Thoracic aorta (tissue), 2 donors: Measurements from ENCODE around the gene TUBB4B. TPM values are rescaled to one million over a fixed set of nuclear protein-coding genes. Genes with fewer than 3 reads are reported as not detected.

Source experiments
- ATAC-seq: fragments of 150-250 bp; one replicate; pipeline ENCODE4 v1.8.0; 2017; ENCODE audit warnings: low read depth; ENCODE audit not compliant: insufficient number of reproducible peaks, low FRiP score
- DNase-seq: peaks from one replicate; pipeline ENCODE4 v3.0.0-alpha.2; 2020; ENCODE audit warnings: low spot score
- H3K27ac ChIP-seq, 2 donors: fragments of 200-600 bp; sonication (generic); 1 replicate in 1 of 2; 2 replicates in 1 of 2; pipeline ENCODE4 v1.5.1; 2016; ENCODE audit warnings: mild to moderate bottlenecking in 2 of 2, moderate library complexity in 2 of 2
- H3K27me3 ChIP-seq: fragments of 200-600 bp; sonication (generic); replicated peaks from 2 replicates; pipeline ENCODE4 v1.6.0; 2016; ENCODE audit warnings: mild to moderate bottlenecking; ENCODE audit not compliant: insufficient read depth
- H3K36me3 ChIP-seq: fragments of 200-600 bp; sonication (generic); one replicate; pipeline ENCODE4 v1.5.1; 2016
- H3K4me1 ChIP-seq, 2 donors: fragments of 200-600 bp; sonication (generic); 1 replicate in 1 of 2; 2 replicates in 1 of 2; pipeline versions ENCODE4 v1.5.1 to v1.6.0; 2016; ENCODE audit warnings: low read depth in 2 of 2, mild to moderate bottlenecking in 1 of 2; ENCODE audit not compliant: control insufficient read depth in 1 of 2
- H3K4me3 ChIP-seq: fragments of 200-600 bp; sonication (generic); 2 replicates; pipeline ENCODE4 v1.5.1; 2016; ENCODE audit warnings: mild to moderate bottlenecking
- H3K9me3 ChIP-seq: fragments of 200-600 bp; sonication (generic); 2 replicates; pipeline ENCODE4 v1.5.1; 2016
- CTCF ChIP-seq: fragments of 200-600 bp; sonication (generic); IDR thresholded peaks from one replicate; pipeline ENCODE4 v1.5.1; 2019; ENCODE audit warnings: antibody characterized with exemption
- total RNA-seq, 2 donors: library from RNA; depleted of rRNA; stranded (reverse); fragments of >200 nt; gene quantifications; one replicate each; pipeline versions ENCODE4 v1.1.0 to v1.2.3, GENCODE V29; 2016

Gene TUBB4B
- total RNA-seq, 2 donors from 2014 or later: 172 to 193 TPM

GRCh38 chr9:137253717-137254623 lies 12.9 kb downstream of the TUBB4B start:
- Histone ChIP-seq H3K27me3 (no peaks in the 10 kb centered on the region), H3K9me3 (no peaks in the 10 kb centered on the region), H3K36me3 (no peaks in the 10 kb centered on the region), H3K4me1 (peaks cover 14 to 26% of the 10 kb centered on the region in 2 donors), H3K27ac (peak overlapping the region; percentile 55 to 58), H3K4me3 (peak overlapping the region; percentile 89)
- ATAC-seq (no peak), DNase-seq (no peak)
- no peak for TF ChIP-seq CTCF

- Histone ChIP-seq H3K4me1 (peaks cover 14 to 26% of the 10 kb centered on the region in 2 donors), H3K27me3 (no peaks in the 10 kb centered on the region), H3K36me3 (no peaks in the 10 kb centered on the region), H3K27ac (peak within 1 kb of the TSS; percentile 57 to 58), H3K4me3 (peak within 1 kb of the TSS; percentile 89), H3K9me3 (no peaks in the 10 kb centered on the region)
- TF ChIP-seq CTCF: no peak
- ATAC-seq (peak; percentile 54), DNase-seq (peak; percentile 50)
These were observed 13.7 kb downstream of the TUBB4B start, which contains the start of gene NELFB for GRCh38 chr9:137254624-137255447. TSS of gene NELFB (plus strand) at chr9:137255327.

- ATAC-seq: peak; percentile 9
- Histone ChIP-seq H3K9me3 (no peaks in the 10 kb centered on the region), H3K4me3 (peak overlapping the region; percentile 89), H3K4me1 (peaks cover 14 to 26% of the 10 kb centered on the region in 2 donors), H3K27me3 (no peaks in the 10 kb centered on the region), H3K27ac (peak overlapping the region in 1 of 2 donors; percentile 57), H3K36me3 (no peaks in the 10 kb centered on the region)
- no peak for TF ChIP-seq CTCF
- no peak for DNase-seq
These were observed 14.5 kb downstream of the TUBB4B start for GRCh38 chr9:137255448-137256114.

- peak overlapping the region; percentile 89 for H3K4me3 ChIP-seq
These were observed 15.3 kb downstream of the TUBB4B start for GRCh38 chr9:137256362-137256761.

More at GRCh38 chr9:137256362-137256761, 15.3 kb downstream of the TUBB4B start:
- Histone ChIP-seq H3K27me3 (no peaks in the 10 kb centered on the region), H3K27ac (no peak overlapping the region), H3K36me3 (no peaks in the 10 kb centered on the region), H3K9me3 (no peaks in the 10 kb centered on the region), H3K4me1 (peaks cover 14 to 26% of the 10 kb centered on the region in 2 donors)
- ATAC-seq: no peak
- no peak for DNase-seq
- no peak for TF ChIP-seq CTCF
